Measurements from ENCODE around the gene CDH23.

The CDH23 gene

DNA sequence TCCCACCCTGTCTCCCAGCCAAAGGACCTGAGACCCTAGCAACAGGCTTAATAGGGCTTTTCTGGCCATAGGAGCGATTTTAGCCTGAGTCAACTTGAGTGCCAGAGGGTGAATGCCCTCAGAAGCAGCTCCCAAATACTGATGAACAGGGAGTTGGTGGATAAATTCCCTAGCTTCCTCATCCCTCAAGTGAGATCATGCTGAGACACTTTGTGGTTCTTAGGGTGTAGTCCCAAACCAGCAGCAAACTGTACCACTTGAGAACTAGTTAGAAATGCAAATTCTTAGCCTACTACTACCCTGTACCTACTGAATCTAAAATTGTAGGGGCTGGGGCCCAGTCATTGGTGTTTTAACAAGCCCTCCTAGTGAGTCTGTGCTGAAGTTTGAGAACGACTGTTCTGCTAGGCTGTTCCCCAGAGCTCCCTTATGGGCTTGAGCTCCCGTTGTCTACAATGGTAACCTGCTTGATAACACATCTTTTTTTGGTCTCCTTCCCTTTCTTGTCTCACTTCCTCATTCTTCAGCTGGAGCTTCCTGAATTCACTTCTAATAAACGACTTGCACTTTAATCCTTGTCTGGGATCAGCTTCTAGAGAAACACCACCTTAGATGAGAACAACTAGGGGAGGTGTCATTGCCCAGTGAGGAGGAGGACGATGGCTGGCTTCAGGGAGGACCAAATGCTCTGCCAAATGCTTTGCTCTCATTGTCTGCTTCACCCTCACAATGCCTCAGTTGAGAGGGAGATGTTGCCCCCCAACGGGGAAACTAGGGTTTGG, 18.2 kb upstream of the CDH23 start:
- TF ChIP-seq EZH2phosphoT487 (IDR thresholded peaks at IDR 0.05; ENCODE audit: borderline replicate concordance): no peak
- TF ChIP-seq, protein P1, sequence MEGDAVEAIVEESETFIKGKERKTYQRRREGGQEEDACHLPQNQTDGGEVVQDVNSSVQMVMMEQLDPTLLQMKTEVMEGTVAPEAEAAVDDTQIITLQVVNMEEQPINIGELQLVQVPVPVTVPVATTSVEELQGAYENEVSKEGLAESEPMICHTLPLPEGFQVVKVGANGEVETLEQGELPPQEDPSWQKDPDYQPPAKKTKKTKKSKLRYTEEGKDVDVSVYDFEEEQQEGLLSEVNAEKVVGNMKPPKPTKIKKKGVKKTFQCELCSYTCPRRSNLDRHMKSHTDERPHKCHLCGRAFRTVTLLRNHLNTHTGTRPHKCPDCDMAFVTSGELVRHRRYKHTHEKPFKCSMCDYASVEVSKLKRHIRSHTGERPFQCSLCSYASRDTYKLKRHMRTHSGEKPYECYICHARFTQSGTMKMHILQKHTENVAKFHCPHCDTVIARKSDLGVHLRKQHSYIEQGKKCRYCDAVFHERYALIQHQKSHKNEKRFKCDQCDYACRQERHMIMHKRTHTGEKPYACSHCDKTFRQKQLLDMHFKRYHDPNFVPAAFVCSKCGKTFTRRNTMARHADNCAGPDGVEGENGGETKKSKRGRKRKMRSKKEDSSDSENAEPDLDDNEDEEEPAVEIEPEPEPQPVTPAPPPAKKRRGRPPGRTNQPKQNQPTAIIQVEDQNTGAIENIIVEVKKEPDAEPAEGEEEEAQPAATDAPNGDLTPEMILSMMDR (conservative IDR thresholded peaks at IDR 0.05; ENCODE audit: low read length): no peak
- H3K4me3 ChIP-seq (ENCODE audit: low read length, poor library complexity, severe bottlenecking): no peak overlapping the region
- no peaks in the 10 kb centered on the region for H3F3A ChIP-seq (ENCODE audit: low read depth)
- no peak overlapping the region for H2AFZ ChIP-seq (ENCODE audit: low read length)
- no peak overlapping the region for H3K9ac ChIP-seq (ENCODE audit: low read depth, low read length, poor library complexity, severe bottlenecking)
- H4K20me1 ChIP-seq (ENCODE audit: insufficient read depth, low read length, poor library complexity, severe bottlenecking): no peaks in the 10 kb centered on the region
- no peaks in the 10 kb centered on the region for H3K9me2 ChIP-seq (replicated peaks; ENCODE audit: low read depth, low read length)
- no peak overlapping the region for H3K4me2 ChIP-seq (ENCODE audit: low read depth, low read length, poor library complexity, severe bottlenecking)
- H3K9me3 ChIP-seq (ENCODE audit: insufficient read depth, low read depth, low read length): no peaks in the 10 kb centered on the region
- H3K27me3 ChIP-seq (ENCODE audit: insufficient read depth, low read length, poor library complexity, severe bottlenecking): no peaks in the 10 kb centered on the region
- no peaks in the 10 kb centered on the region for H3K79me2 ChIP-seq (ENCODE audit: insufficient read depth, low read length)
- no peaks in the 10 kb centered on the region for H3K4me1 ChIP-seq (ENCODE audit: insufficient read depth, low read length, poor library complexity, severe bottlenecking)
- H3K36me3 ChIP-seq (ENCODE audit: insufficient read depth, low read length): no peaks in the 10 kb centered on the region

DNA sequence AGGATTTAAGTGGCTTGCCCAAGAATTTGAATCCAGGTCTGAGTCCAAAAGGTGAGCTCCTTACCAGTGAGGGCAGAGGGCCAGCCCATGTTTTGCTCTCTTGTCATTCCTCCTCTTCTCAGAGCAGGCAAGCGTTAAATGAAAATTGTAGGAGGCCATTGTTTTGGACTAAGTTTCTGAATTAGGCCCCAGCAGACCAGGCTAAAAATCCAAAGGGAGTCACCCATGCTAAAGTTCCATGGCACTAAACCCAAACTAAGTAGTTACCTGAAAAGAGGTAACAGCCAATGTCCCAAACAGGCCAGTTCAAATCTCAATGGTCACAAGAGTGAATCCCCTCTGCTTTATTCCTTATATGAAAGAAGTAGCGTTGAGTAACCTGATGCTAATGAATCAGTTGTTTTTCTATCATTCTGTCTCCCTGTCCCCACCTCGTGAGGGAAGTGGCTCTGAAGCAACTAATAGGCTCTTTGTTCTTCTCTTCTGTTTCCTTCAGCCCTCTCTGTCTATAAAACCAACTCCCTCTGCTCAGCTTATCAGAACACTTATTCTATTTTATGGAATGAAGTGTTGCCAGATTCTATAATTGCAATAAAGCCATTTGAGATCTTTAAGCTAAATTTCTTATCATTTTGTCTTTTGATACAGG, 17.5 kb upstream of the CDH23 start:
- Histone ChIP-seq H4K20me1 (ENCODE audit: insufficient read depth, low read length, poor library complexity, severe bottlenecking) (no peaks in the 10 kb centered on the region), H3K27me3 (ENCODE audit: insufficient read depth, low read length, poor library complexity, severe bottlenecking) (no peaks in the 10 kb centered on the region), H2AFZ (ENCODE audit: low read length) (no peak overlapping the region), H3F3A (ENCODE audit: low read depth) (no peaks in the 10 kb centered on the region), H3K4me1 (ENCODE audit: insufficient read depth, low read length, poor library complexity, severe bottlenecking) (no peaks in the 10 kb centered on the region), H3K9ac (ENCODE audit: low read depth, low read length, poor library complexity, severe bottlenecking) (no peak overlapping the region), H3K4me3 (ENCODE audit: low read length, poor library complexity, severe bottlenecking) (no peak overlapping the region), H3K79me2 (ENCODE audit: insufficient read depth, low read length) (no peaks in the 10 kb centered on the region), H3K4me2 (ENCODE audit: low read depth, low read length, poor library complexity, severe bottlenecking) (no peak overlapping the region), H3K36me3 (ENCODE audit: insufficient read depth, low read length) (no peaks in the 10 kb centered on the region), H3K9me2 (replicated peaks; ENCODE audit: low read depth, low read length) (no peaks in the 10 kb centered on the region), H3K9me3 (ENCODE audit: insufficient read depth, low read depth, low read length) (no peaks in the 10 kb centered on the region)
- TF ChIP-seq EZH2phosphoT487 (IDR thresholded peaks at IDR 0.05; ENCODE audit: borderline replicate concordance): no peak
- TF ChIP-seq, protein P1 (conservative IDR thresholded peaks at IDR 0.05; ENCODE audit: low read length): no peak

DNA sequence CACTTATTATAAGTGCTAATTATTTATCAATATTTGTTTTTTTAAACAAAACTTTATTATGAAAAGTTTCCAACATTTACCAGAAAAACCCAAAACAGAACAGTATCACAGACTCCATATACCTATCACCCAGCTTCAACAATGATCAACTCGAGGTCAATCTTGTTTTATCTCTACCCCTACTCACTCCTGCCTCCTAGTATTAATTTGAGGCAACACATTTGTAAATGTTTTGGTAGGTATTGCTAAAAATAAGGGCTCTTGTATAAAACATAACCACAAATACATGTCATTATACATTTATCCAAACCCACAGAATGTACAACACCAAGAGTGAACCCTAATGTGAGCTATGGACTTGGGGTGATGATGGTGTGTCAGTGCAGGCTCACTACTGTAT, 15.9 kb upstream of the CDH23 start:
- Histone ChIP-seq H3K4me2 (ENCODE audit: low read depth, low read length, poor library complexity, severe bottlenecking) (no peak overlapping the region), H3K27me3 (ENCODE audit: insufficient read depth, low read length, poor library complexity, severe bottlenecking) (no peaks in the 10 kb centered on the region), H3K9me3 (ENCODE audit: insufficient read depth, low read depth, low read length) (no peaks in the 10 kb centered on the region), H3K9me2 (replicated peaks; ENCODE audit: low read depth, low read length) (no peaks in the 10 kb centered on the region), H3K36me3 (ENCODE audit: insufficient read depth, low read length) (no peaks in the 10 kb centered on the region), H4K20me1 (ENCODE audit: insufficient read depth, low read length, poor library complexity, severe bottlenecking) (no peaks in the 10 kb centered on the region), H3K4me1 (ENCODE audit: insufficient read depth, low read length, poor library complexity, severe bottlenecking) (no peaks in the 10 kb centered on the region), H3K79me2 (ENCODE audit: insufficient read depth, low read length) (no peaks in the 10 kb centered on the region), H2AFZ (ENCODE audit: low read length) (no peak overlapping the region), H3K9ac (ENCODE audit: low read depth, low read length, poor library complexity, severe bottlenecking) (no peak overlapping the region), H3K4me3 (ENCODE audit: low read length, poor library complexity, severe bottlenecking) (no peak overlapping the region), H3F3A (ENCODE audit: low read depth) (no peaks in the 10 kb centered on the region)
- TF ChIP-seq EZH2phosphoT487 (IDR thresholded peaks at IDR 0.05; ENCODE audit: borderline replicate concordance): no peak
- TF ChIP-seq, protein P1 (conservative IDR thresholded peaks at IDR 0.05; ENCODE audit: low read length): no peak

Data from Loucy (cell line).